ENCODE results near the gene RNF220.
"Not testable (repeated sequence)": the region's sequence is repeated elsewhere in the genome, so short reads cannot be mapped to it uniquely, and the experiment has no call there.

Gene RNF220

GRCh38 chr1:44649788-44650158 is 244.7 kb downstream of the RNF220 start:
- intact Hi-C loops (cut with DNase I): loop anchor here (5.0 to 10.0 kb wide), 3 partner anchors 32 to 242 kb away; partner anchors contain the start of gene RNF220
- no peak for DNase-seq

- peak in 8 of 42 donors; percentile 36 to 73 (median 58) for DNase-seq
- intact Hi-C loops (cut with DNase I): loop anchor here (5.0 kb wide), 2 partner anchors 33 to 243 kb away; partner anchors contain the start of gene RNF220
These were observed 245.2 kb downstream of the RNF220 start for GRCh38 chr1:44650159-44650831.

GRCh38 chr1:44651069-44651468 is 246.0 kb downstream of the RNF220 start:
- no peak for DNase-seq
- intact Hi-C loops (cut with DNase I): loop anchor here (5.0 kb wide), 2 partner anchors 34 to 244 kb away; partner anchors contain the start of gene RNF220

GRCh38 chr1:44652445-44653106 is 247.5 kb downstream of the RNF220 start:
- DNase-seq: peak; percentile 67 to 97 (median 91)
- intact Hi-C loops (cut with DNase I): loop anchor here (5.0 kb wide), 2 partner anchors 35 to 245 kb away; partner anchors contain the start of gene RNF220

GRCh38 chr1:44653107-44653964 is 248.3 kb downstream of the RNF220 start:
- DNase-seq: no peak
- intact Hi-C loops (cut with DNase I): loop anchor here (5.0 kb wide), 2 partner anchors 36 to 246 kb away; partner anchors contain the start of gene RNF220

- intact Hi-C loops (cut with DNase I): loop anchor here (5.0 kb wide), 2 partner anchors 37 to 247 kb away; partner anchors contain the start of gene RNF220
These were observed 249.6 kb downstream of the RNF220 start for GRCh38 chr1:44654621-44655187.

GRCh38 chr1:44655609-44656008 is 250.6 kb downstream of the RNF220 start:
- DNase-seq: peak in 3 of 42 donors; percentile 53 to 73 (median 58)
- intact Hi-C loops (cut with DNase I): no loop called here

More at GRCh38 chr1:44654621-44655187, 249.6 kb downstream of the RNF220 start:
- DNase-seq: no peak

- intact Hi-C loops (cut with DNase I): no loop called here
- no peak for DNase-seq
These were observed 254.5 kb downstream of the RNF220 start for GRCh38 chr1:44659566-44659965.

GRCh38 chr1:44660176-44660575 is 255.1 kb downstream of the RNF220 start:
- intact Hi-C loops (cut with DNase I): no loop called here
- DNase-seq: peak; percentile 72 to 94 (median 89)

- DNase-seq: peak in 1 of 42 donors; percentile 10
- intact Hi-C loops (cut with DNase I): no loop called here
These were observed 257.0 kb downstream of the RNF220 start for GRCh38 chr1:44661781-44662682.

GRCh38 chr1:44662683-44663030 is 257.6 kb downstream of the RNF220 start:
- DNase-seq: peak in 1 of 42 donors; percentile 3

GRCh38 chr1:44663417-44663816 is 258.4 kb downstream of the RNF220 start:
- DNase-seq: peak in 1 of 42 donors; percentile 2
- intact Hi-C loops (cut with DNase I): no loop called here

More at GRCh38 chr1:44662683-44663030, 257.6 kb downstream of the RNF220 start:
- intact Hi-C loops (cut with DNase I): no loop called here

- DNase-seq: peak in 1 of 42 donors; percentile 9
- intact Hi-C loops (cut with DNase I): no loop called here
These were observed 259.8 kb downstream of the RNF220 start for GRCh38 chr1:44664730-44665370.

GRCh38 chr1:44666719-44667118 is 261.7 kb downstream of the RNF220 start:
- DNase-seq; intact Hi-C loops (cut with DNase I): not testable (repeated sequence)

GRCh38 chr1:44670751-44671640 is 265.9 kb downstream of the RNF220 start:
- peak in 7 of 42 donors; percentile 31 to 74 (median 38) for DNase-seq
- intact Hi-C loops (cut with DNase I): no loop called here

GRCh38 chr1:44672254-44672955 is 267.4 kb downstream of the RNF220 start:
- peak in 15 of 42 donors; percentile 17 to 78 (median 41) for DNase-seq
- intact Hi-C loops (cut with DNase I): no loop called here

Data from head of caudate nucleus (tissue), 42 donors.